AG10803 (cell line): ENCODE measurements around the gene GPRC6A.

Experiments
- DNase-seq: peaks from one replicate; pipeline ENCODE4 v3.0.0; 2010; ENCODE audit warnings: low read depth
- H3K4me3 ChIP-seq: 2 replicates; pipeline ENCODE4 v1.5.1; 2011; ENCODE audit warnings: mild to moderate bottlenecking, low read length, control low read depth
- CTCF ChIP-seq: conservative IDR thresholded peaks from 2 replicates; pipeline ENCODE4 v1.5.1; 2011; ENCODE audit warnings: mild to moderate bottlenecking, low read length, control low read depth, inconsistent platforms

Gene GPRC6A

GRCh38 chr6:116745176-116745575 is 83.7 kb downstream of the GPRC6A start:
- TF ChIP-seq CTCF: no peak
- no peak for DNase-seq
- no peak overlapping the region for H3K4me3 ChIP-seq
